B cell (primary cell): ENCODE measurements around the gene IL1A. TPM values are rescaled to one million over a fixed set of nuclear protein-coding genes. Genes with fewer than 3 reads are reported as not detected.

Experiments used
- ATAC-seq: fragments of 200-7000 bp; cut with Tn5 transposase; one replicate; pipeline ENCODE4 v1.10.0; 2021; ENCODE audit warnings: low read depth, mild to moderate bottlenecking, moderate number of reproducible peaks, moderate library complexity
- CTCF ChIA-PET: fragments of 350-600 bp; sonication (Branson Sonifier 250); formaldehyde crosslinking; loops from one replicate; lab custom pipeline; 2021; ENCODE audit warnings: antibody characterized with exemption, inconsistent platforms; lab: Charles Lee
- POLR2A ChIA-PET: fragments of 350-600 bp; sonication (Branson Sonifier 250); formaldehyde crosslinking; loops from one replicate; lab custom pipeline; 2021; ENCODE audit warnings: antibody characterized with exemption; lab: Charles Lee
- DNase-seq: peaks from one replicate; pipeline ENCODE4 v3.0.0; 2013
- H2AFZ ChIP-seq: 2 replicates; pipeline ENCODE4 v1.6.1; 2012; ENCODE audit warnings: mild to moderate bottlenecking, low read depth, low read length; ENCODE audit not compliant: insufficient read depth, poor library complexity, severe bottlenecking
- H3K27ac ChIP-seq, 2 donors: 1 replicate in 1 of 2; 2 replicates in 1 of 2; pipeline ENCODE4 v1.5.1; 2012 to 2013; ENCODE audit warnings: low read length in 2 of 2, mild to moderate bottlenecking in 2 of 2, moderate library complexity in 1 of 2
- H3K27me3 ChIP-seq, 4 experiments: fragments of 200-600 bp in 1 of 4; sonication (generic) in 1 of 4; replicated peaks in 1 of 4; 1 replicate in 2 of 4; 2 replicates in 2 of 4; pipeline versions ENCODE4 v1.6.1 to v1.7.0; 2013 to 2016; ENCODE audit warnings: low read length in 3 of 4, mild to moderate bottlenecking in 2 of 4, mixed read lengths in 1 of 4, moderate library complexity in 1 of 4; ENCODE audit not compliant: insufficient read depth in 4 of 4, control insufficient read depth in 3 of 4; ENCODE audit errors: control extremely low read depth in 1 of 4
- H3K36me3 ChIP-seq, 2 experiments: replicated peaks in 1 of 2; 1 replicate in 1 of 2; 2 replicates in 1 of 2; pipeline versions ENCODE4 v1.6.1 to v1.7.1; 2013; ENCODE audit warnings: low read length in 1 of 2; ENCODE audit not compliant: insufficient read depth in 2 of 2, control insufficient read depth in 1 of 2; ENCODE audit errors: control extremely low read depth in 1 of 2, extremely low read depth in 1 of 2
- H3K4me1 ChIP-seq, 2 donors: fragments of 200-600 bp in 1 of 2; sonication (generic) in 1 of 2; 1 replicate in 1 of 2; 2 replicates in 1 of 2; pipeline versions ENCODE4 v1.5.1 to v1.6.1; 2013 to 2017; ENCODE audit warnings: low read length in 2 of 2; ENCODE audit not compliant: control insufficient read depth in 2 of 2, insufficient read depth in 2 of 2
- H3K4me2 ChIP-seq: replicated peaks from 2 replicates; pipeline ENCODE3; 2012; ENCODE audit warnings: mild to moderate bottlenecking, low read depth, low read length; ENCODE audit not compliant: poor library complexity, severe bottlenecking
- H3K4me3 ChIP-seq, 5 experiments: fragments of 200-600 bp in 1 of 5; sonication (generic) in 1 of 5; 1 replicate in 3 of 5; 2 replicates in 2 of 5; pipeline versions ENCODE4 v1.5.1 to v1.7.0; 2011 to 2016; ENCODE audit warnings: low read length in 4 of 5, mild to moderate bottlenecking in 4 of 5, low read depth in 2 of 5, control low read depth in 1 of 5, moderate library complexity in 1 of 5; ENCODE audit not compliant: insufficient read depth in 1 of 5; ENCODE audit errors: control extremely low read depth in 1 of 5, extremely low read depth in 1 of 5
- H3K79me2 ChIP-seq: fragments of 200-600 bp; sonication (generic); one replicate; pipeline ENCODE4 v1.6.0; 2016; ENCODE audit warnings: low read length; ENCODE audit not compliant: control insufficient read depth, insufficient read depth
- H3K9ac ChIP-seq: fragments of 200-600 bp; sonication (generic); 2 replicates; pipeline ENCODE4 v1.6.1; 2017; ENCODE audit warnings: mild to moderate bottlenecking, low read length, moderate library complexity
- H3K9me3 ChIP-seq, 3 donors: one replicate each; pipeline versions ENCODE4 v1.6.1 to v1.7.1; 2013; ENCODE audit warnings: low read length in 2 of 3; ENCODE audit not compliant: control insufficient read depth in 2 of 3, insufficient read depth in 1 of 3; ENCODE audit errors: control extremely low read depth in 1 of 3
- H4K20me1 ChIP-seq: 2 replicates; pipeline ENCODE4 v1.6.0; 2012; ENCODE audit warnings: mild to moderate bottlenecking, low read length; ENCODE audit not compliant: insufficient read depth, control insufficient read depth, poor library complexity, severe bottlenecking
- H3K27ac Mint-ChIP-seq: one replicate; pipeline ENCODE4 v1.8.0; 2021; ENCODE audit warnings: mixed read lengths
- H3K27me3 Mint-ChIP-seq: one replicate; pipeline ENCODE4 v1.8.0; 2021; ENCODE audit warnings: mixed read lengths
- H3K4me1 Mint-ChIP-seq: one replicate; pipeline ENCODE4 v1.8.0; 2021; ENCODE audit warnings: mixed read lengths
- H3K4me3 Mint-ChIP-seq: one replicate; pipeline ENCODE4 v1.8.0; 2021; ENCODE audit warnings: mixed read lengths
- H3K9me3 Mint-ChIP-seq: one replicate; pipeline ENCODE4 v1.8.0; 2022; ENCODE audit warnings: mixed read lengths; ENCODE audit not compliant: insufficient read depth
- EZH2 ChIP-seq: IDR thresholded peaks from 2 replicates; pipeline ENCODE4 v1.6.1; 2012; ENCODE audit warnings: borderline replicate concordance, low read depth, mild to moderate bottlenecking, moderate library complexity, low read length; ENCODE audit not compliant: insufficient read depth, poor library complexity, severe bottlenecking
- WGBS: methylation state at CpG from one replicate; pipeline ENCODE4 v1.1.5; 2013; ENCODE audit warnings: missing lambda C conversion rate; ENCODE audit not compliant: insufficient coverage; 5-methylcytosine and 5-hydroxymethylcytosine counted together
- intact Hi-C: fragments of 100-400 bp; cut with micrococcal nuclease; formaldehyde crosslinking; loops from one replicate; pipeline ENCODE4 v1.10.0; 2022
- polyA plus RNA-seq: library from polyadenylated mRNA; depleted of rRNA; stranded (reverse); fragments of >200 nt; gene quantifications from 2 replicates; pipeline ENCODE4 v1.2.3, GENCODE V29; 2012
- total RNA-seq, 2 donors: library from RNA; stranded (reverse); fragments of 120-200 nt in 1 of 2; gene quantifications; 1 replicate in 1 of 2; 2 replicates in 1 of 2; pipeline versions ENCODE4 v1.2.3 to v1.2.4, GENCODE V29; 2013 to 2022
- TF ChIP-seq, protein P1 (sequence below): fragments of 200-600 bp; IDR thresholded peaks from one replicate; pipeline ENCODE4 v1.8.0; 2022; ENCODE audit warnings: antibody characterized with exemption, mild to moderate bottlenecking

The IL1A gene
- total and polyA plus RNA-seq, 2 donors (not counting 1 experiment from before 2014, with no cell fraction given) = 0.15 TPM; not detected in 1

DNA sequence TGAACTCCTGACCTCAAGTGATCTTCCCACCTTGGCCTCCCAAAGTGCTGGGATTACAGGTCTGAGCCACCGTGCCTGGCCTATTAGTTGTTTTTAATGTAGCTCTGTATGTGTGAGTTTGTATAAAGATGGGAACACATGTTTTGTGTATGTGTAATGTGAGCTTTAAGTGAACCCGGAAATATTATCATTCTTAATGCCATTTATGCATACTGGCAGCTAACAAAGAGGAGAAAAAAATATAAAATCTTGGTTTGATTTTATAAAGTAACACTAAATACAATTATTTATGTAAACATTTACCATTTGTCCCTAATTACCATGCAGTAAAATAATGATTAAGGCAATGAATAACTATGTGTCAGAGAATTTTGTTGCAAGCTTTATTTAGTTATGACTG lies 10.7 kb downstream of the IL1A start:
- POLR2A ChIA-PET = no interaction called here
- Histone ChIP-seq H3K36me3 (no peaks in the 10 kb centered on the region), H3K9ac (no peak overlapping the region), H3K79me2 (no peaks in the 10 kb centered on the region), H3K4me1 (peaks cover 0 to 4% of the 10 kb centered on the region in 2 donors), H3K9me3 (no peaks in the 10 kb centered on the region), H3K4me2 (no peak overlapping the region), H4K20me1 (no peaks in the 10 kb centered on the region), H3K27ac (no peak overlapping the region), H2AFZ (no peak overlapping the region), H3K4me3 (no peak overlapping the region), H3K27me3 (no peaks in the 10 kb centered on the region)
- Mint-ChIP-seq H3K9me3 (no peaks in the 10 kb centered on the region), H3K27me3 (peaks cover 8% of the 10 kb centered on the region), H3K27ac (no peak overlapping the region), H3K4me3 (no peak overlapping the region), H3K4me1 (peaks cover 14% of the 10 kb centered on the region)
- no peak for TF ChIP-seq EZH2
- TF ChIP-seq, protein P1, sequence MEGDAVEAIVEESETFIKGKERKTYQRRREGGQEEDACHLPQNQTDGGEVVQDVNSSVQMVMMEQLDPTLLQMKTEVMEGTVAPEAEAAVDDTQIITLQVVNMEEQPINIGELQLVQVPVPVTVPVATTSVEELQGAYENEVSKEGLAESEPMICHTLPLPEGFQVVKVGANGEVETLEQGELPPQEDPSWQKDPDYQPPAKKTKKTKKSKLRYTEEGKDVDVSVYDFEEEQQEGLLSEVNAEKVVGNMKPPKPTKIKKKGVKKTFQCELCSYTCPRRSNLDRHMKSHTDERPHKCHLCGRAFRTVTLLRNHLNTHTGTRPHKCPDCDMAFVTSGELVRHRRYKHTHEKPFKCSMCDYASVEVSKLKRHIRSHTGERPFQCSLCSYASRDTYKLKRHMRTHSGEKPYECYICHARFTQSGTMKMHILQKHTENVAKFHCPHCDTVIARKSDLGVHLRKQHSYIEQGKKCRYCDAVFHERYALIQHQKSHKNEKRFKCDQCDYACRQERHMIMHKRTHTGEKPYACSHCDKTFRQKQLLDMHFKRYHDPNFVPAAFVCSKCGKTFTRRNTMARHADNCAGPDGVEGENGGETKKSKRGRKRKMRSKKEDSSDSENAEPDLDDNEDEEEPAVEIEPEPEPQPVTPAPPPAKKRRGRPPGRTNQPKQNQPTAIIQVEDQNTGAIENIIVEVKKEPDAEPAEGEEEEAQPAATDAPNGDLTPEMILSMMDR = no peak
- DNase-seq = no peak
- WGBS = no CpG with 5 or more reads among the region's 2 CpGs
- CTCF ChIA-PET = interaction anchor here (1.0 kb wide), 1 partner anchor 11 kb away, joined by 3 read pairs; the partner anchor contains the start of gene IL1A
- no peak for ATAC-seq
- intact Hi-C loops = no loop called here

DNA sequence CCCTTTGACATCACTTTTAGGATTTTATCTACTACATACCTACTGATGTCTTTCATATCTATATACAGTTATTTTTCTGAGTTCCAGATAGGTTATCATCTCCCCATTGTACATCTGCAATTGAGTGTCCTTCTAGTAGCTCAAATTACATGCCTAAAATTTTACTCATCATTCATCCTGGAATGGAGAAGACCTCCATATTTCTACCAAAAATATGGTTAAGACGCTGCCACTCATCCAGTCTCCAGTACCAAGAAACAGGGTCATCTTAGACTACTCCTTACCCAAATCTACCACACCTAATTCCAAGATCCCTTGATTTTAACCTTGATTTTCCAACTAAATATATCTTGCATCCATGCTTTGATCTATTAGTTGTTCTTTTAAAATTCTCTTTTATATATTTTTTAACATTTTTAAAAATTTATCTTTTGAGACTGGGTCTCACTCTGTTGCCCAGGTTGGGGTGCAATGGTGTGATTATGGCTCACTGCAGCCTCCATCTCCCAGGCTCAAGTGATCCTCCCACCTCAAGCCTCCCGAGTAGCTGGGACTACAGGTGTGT lies 11.3 kb downstream of the IL1A start:
- intact Hi-C loops = no loop called here
- Mint-ChIP-seq H3K9me3 (no peaks in the 10 kb centered on the region), H3K27me3 (peaks cover 8% of the 10 kb centered on the region), H3K4me1 (peaks cover 19% of the 10 kb centered on the region), H3K4me3 (no peak overlapping the region), H3K27ac (no peak overlapping the region)
- no peaks in the 10 kb centered on the region for H3K36me3 ChIP-seq
- no peaks in the 10 kb centered on the region for H3K27me3 ChIP-seq
- H3K9ac ChIP-seq = no peak overlapping the region
- no peaks in the 10 kb centered on the region for H4K20me1 ChIP-seq
- DNase-seq (no peak), ATAC-seq (no peak)
- ChIA-PET POLR2A (no interaction called here), CTCF (interaction anchor here (1.0 kb wide), 1 partner anchor 12 kb away, joined by 3 read pairs; the partner anchor contains the start of gene IL1A)
- no peak overlapping the region for H3K27ac ChIP-seq
- WGBS = 50% methylated on average over 1 of the region's 2 CpGs
- TF ChIP-seq EZH2 = no peak
- TF ChIP-seq, protein P1 = no peak
- H2AFZ ChIP-seq = no peak overlapping the region
- no peak overlapping the region for H3K4me3 ChIP-seq
- H3K9me3 ChIP-seq = no peaks in the 10 kb centered on the region
- no peaks in the 10 kb centered on the region for H3K79me2 ChIP-seq
- H3K4me2 ChIP-seq = no peak overlapping the region
- peaks cover 0 to 4% of the 10 kb centered on the region in 2 donors for H3K4me1 ChIP-seq
